CD1c-positive myeloid dendritic cell (primary cell): ENCODE data around the gene ADCY2.

Source experiments
- DNase-seq: peaks from one replicate; pipeline ENCODE4 v3.0.0-alpha.2; 2016; ENCODE audit errors: extremely low spot score

Gene ADCY2

GRCh38 chr5:7592910-7593309 lies 197.0 kb downstream of the ADCY2 start:
- no peak for DNase-seq

GRCh38 chr5:7597059-7597642 lies 201.2 kb downstream of the ADCY2 start:
- DNase-seq = no peak

- DNase-seq = no peak
Measured at GRCh38 chr5:7606840-7607465, 211.0 kb downstream of the ADCY2 start.

DNA sequence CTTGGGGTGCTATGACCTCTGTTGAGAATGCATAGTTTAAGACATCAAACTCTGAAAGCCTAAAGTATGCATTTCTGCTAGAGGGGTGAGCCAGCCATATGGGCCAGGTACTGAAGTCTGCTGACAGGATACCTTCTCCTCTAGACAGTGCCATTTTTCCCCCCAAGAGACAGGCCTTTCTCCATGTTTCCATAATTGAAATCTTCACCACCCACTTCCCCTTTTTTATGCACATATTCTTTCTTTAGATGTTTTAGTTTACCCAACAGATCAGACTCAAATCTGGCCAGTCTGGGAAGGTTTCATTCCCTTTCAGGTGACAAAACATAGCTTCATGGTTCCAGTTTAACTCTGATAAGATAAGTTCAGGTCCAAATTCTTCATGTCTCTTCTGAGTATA lies 212.8 kb downstream of the ADCY2 start:
- DNase-seq = no peak

GRCh38 chr5:7609726-7610125 lies 213.8 kb downstream of the ADCY2 start:
- no peak for DNase-seq

DNA sequence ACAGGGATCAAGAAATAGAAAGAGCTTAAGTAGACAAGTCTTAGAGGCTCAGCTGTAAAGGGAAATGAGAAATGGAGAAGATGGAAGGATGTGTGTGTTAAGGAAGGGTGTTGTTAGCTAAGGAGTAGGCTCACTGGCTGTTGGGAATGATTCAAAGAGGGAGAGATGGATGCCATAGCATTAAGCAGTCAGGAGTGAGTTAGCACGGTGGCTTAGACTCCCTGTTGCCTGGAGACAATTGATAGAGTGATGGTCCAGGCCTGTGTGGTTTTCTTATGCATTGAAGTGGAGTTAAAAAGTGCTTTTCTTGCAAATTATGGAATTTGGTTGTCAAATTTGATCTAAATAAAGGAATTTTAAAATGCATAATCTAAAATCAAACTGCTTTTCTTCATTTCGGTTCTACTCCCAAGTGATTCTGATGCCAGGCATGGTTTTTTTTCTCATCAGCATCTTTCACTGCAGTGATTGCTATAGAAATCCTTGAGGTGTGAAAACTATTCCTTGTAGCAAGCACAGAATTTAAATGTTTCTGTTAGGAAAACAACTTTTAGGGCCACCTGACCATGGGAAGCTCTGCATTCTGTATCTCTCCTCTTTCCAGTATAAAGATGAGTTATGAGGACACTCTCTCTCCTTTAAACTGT lies 214.7 kb downstream of the ADCY2 start:
- no peak for DNase-seq

GRCh38 chr5:7611518-7611917 lies 215.6 kb downstream of the ADCY2 start:
- no peak for DNase-seq

DNA sequence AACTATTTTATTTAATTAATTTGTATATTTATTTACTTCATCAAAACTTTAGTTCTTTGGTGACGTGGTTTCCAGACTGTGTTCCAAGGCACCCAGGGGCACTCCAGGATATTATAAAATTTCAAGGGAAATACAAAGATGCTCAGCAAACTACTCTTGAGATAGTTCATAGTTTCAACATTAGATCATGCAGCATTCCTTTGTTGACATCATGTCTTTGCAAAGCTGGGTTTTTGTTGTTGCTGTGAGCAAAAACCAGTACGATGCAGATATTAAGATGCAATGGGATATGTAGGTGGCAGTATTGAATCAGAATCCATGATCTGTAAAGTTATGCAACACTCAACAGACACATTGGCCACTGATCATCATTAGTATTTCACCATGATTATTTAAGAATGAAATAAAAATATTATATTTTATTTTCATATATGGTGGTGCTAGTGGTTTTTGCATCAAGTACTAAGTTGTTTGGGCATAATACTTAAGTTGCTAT lies 219.7 kb downstream of the ADCY2 start:
- DNase-seq = no peak

DNA sequence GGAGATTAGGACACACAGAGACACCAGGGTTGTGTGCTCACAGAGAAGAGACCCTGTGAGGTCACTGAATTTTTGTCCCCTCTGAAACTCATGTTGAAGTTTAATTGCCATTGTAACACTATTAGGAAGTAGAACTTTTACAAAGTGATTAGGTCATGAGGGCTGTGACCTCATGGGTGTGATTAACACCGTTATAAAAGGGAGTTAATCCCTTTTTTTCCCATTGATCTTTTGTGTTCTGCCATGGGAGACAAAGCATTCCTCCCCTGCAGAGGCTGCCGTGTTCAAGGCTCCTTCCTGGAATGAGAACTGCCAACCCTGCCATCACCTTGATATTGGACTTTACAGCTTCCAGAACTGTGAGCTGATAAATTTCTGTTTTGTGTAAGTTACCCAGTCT lies 221.0 kb downstream of the ADCY2 start:
- DNase-seq = no peak

DNA sequence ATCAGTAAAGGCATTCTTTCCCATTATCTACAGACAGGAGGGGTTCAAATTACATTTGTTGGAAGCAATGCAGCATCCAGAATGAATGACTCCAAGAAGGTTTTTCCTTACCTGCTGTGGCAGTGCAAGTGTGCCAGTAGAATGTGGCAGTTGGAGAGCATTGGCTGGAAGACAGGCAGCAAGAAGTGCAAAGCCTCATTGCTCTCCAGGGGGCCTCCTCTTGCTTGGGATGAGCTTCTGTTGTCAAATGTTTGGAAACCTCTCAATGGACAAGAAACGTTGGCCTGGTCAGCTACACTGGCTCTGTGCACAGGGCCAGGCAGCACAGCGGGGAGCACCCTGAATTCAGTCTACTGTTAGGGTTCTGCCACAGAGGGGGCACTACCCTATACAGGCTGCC lies 226.6 kb downstream of the ADCY2 start:
- DNase-seq = no peak

- DNase-seq = no peak
Measured at GRCh38 chr5:7625740-7626139, 229.8 kb downstream of the ADCY2 start.

DNA sequence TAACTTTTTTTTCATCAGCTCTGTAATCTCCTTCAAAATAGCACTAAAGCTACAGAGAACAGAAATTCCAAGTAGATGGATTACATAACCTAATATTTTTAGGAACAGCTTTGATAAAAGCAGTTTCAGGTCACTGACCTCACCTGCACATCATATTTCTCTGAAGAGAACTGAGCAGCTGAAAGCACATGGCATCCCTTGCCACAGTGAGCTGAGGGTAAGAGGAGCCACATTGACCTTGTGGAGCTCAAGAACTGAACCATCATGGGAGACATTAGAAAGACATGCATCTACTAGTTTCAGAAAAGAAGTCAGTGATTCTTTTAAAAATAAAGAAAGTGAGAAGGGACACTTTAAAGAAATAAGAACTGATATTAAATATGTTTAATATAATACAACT lies 232.3 kb downstream of the ADCY2 start:
- no peak for DNase-seq

GRCh38 chr5:7628820-7629219 lies 232.9 kb downstream of the ADCY2 start:
- DNase-seq = no peak

GRCh38 chr5:7629561-7629960 lies 233.6 kb downstream of the ADCY2 start:
- DNase-seq = no peak

- no peak for DNase-seq
Measured at GRCh38 chr5:7634837-7635236, 238.9 kb downstream of the ADCY2 start.

DNA sequence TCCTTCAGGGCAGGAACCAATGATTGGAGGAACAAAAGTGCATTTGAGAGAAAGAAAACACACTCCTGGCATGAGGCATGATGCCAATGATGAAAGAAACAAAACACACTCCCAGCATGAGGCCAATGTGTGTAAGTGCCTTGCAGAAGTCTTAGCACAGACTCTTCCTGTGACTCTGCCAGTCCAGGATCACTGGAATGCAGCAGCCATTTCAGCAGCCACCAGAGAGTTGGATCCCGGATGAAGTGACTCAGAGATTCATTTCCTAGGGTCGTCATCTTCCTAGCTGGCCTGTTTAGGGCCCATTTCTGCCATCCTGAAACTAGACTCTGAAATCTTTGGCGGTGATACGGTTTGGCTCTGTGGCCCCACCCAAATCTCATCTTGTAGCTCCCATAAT lies 242.5 kb downstream of the ADCY2 start:
- DNase-seq = no peak

GRCh38 chr5:7642029-7642428 lies 246.1 kb downstream of the ADCY2 start:
- no peak for DNase-seq

GRCh38 chr5:7644723-7645122 lies 248.8 kb downstream of the ADCY2 start:
- DNase-seq = no peak

DNA sequence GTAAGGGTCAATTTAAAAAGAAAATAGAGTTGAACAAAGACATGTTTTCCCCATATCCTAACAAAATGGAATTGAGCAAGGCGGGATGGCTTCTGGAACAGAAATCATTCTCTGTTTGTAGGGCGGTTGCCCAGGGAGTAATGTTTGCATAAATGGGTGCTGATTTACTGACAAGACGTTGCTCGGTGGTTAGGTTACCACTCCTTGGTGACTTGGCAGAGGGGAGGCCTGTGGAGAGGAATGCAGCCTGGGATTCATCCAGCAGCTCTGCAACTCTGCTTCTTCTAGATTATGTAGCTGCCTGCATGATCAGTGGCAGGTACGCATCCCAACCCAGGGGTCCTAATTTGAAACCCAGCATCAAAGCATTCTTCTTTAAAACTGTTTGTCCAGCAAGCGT lies 254.8 kb downstream of the ADCY2 start:
- no peak for DNase-seq

- DNase-seq = no peak
Measured at GRCh38 chr5:7653046-7653445, 257.1 kb downstream of the ADCY2 start.

DNA sequence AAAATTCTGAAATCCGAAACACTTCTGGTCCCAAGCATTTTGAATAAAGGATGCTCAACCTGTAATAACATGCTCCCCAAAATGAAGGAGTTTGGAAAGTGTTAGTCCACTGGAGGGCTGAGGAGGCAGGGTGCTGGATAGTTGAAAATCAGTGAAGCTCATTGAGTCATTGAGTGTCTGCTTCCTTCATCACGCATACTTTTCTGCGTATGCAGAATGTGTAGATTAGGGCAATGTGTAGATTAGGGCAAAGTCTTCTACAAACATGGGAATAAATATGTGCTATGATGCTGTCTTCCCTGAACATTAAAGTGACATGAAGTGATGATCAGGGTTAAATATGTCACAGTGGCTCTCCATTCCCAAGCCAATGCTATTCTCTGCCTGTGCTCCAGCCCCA lies 261.2 kb downstream of the ADCY2 start:
- DNase-seq = no peak

DNA sequence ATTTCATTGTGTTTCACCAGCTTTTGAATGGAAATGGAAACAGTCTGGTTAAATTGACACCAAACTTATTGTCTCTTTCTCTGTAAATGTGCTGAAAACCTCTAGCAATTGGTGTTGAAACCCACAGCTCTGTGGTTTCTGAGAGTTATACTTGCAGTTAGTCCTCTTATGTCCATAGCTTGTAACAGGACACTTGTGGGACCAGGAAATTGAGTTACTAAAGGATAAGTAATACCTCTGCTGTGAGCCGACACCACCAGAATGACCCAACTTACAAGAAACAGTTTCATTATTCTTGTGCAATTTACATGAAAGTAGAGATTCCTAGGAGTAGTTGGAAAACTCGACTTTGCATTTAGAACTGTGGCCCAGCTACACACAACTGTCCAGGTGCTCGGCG lies 263.5 kb downstream of the ADCY2 start:
- no peak for DNase-seq

- no peak for DNase-seq
Measured at GRCh38 chr5:7662289-7662688, 266.4 kb downstream of the ADCY2 start.
